Jurkat, Clone E6-1 (cell line): ENCODE results near the gene TEX261.
A peak's percentile ranks its signal among the peaks of the same experiment; 100 is the strongest.

Experiments used
- DNase-seq: peaks from one replicate; pipeline ENCODE4 v3.0.0-alpha.2; 2011; ENCODE audit warnings: low read depth, low spot score
- H3K4me3 ChIP-seq: 2 replicates; pipeline ENCODE4 v1.5.1; 2011; ENCODE audit warnings: mild to moderate bottlenecking, low read length, control low read depth, moderate library complexity

Gene TEX261

GRCh38 chr2:70962885-70963878 lies 31.5 kb downstream of the TEX261 start:
- no peak for DNase-seq
- H3K4me3 ChIP-seq = no peak overlapping the region

DNA sequence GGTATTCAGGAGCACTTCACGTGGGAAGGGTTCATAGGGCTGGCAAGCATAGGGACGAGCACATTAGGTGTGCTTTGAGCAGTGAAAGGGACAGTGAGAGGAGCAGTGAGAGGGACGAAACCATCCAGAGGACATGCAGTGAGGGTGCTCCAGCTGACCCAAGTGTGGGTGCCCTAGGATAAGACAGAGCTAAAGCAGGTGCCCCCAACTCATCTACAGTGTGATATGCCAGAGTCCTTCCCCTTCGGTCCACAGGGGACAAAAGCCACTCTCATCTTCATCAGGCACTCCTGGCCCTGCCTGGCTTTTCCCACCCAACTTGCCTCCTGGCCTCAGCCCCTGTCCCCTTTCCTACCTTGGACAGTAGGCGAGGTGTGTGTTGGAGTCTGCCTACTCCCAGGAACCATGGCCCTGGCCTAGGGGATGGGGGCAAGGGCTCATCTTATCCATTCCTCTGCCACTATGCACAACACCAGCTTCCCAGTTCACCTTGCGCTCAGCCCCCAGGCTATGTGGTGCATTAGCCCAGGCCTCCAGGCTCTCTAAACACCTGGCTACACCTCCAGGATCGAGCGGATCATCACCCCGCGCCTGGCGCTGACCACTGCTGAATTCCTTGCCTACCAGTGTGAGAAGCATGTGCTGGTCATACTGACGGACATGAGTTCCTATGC lies 32.3 kb downstream of the TEX261 start:
- no peak for DNase-seq

GRCh38 chr2:70961648-70961994 lies 33.1 kb downstream of the TEX261 start:
- no peak overlapping the region for H3K4me3 ChIP-seq
- no peak for DNase-seq

More for the DNA sequence above, 32.3 kb downstream of the TEX261 start:
- no peak overlapping the region for H3K4me3 ChIP-seq

GRCh38 chr2:70960833-70961647 lies 33.6 kb downstream of the TEX261 start:
- DNase-seq = no peak

GRCh38 chr2:70959851-70960832 lies 34.5 kb downstream of the TEX261 start:
- DNase-seq = no peak
- H3K4me3 ChIP-seq = no peak overlapping the region

More at GRCh38 chr2:70960833-70961647, 33.6 kb downstream of the TEX261 start:
- H3K4me3 ChIP-seq = no peak overlapping the region

DNA sequence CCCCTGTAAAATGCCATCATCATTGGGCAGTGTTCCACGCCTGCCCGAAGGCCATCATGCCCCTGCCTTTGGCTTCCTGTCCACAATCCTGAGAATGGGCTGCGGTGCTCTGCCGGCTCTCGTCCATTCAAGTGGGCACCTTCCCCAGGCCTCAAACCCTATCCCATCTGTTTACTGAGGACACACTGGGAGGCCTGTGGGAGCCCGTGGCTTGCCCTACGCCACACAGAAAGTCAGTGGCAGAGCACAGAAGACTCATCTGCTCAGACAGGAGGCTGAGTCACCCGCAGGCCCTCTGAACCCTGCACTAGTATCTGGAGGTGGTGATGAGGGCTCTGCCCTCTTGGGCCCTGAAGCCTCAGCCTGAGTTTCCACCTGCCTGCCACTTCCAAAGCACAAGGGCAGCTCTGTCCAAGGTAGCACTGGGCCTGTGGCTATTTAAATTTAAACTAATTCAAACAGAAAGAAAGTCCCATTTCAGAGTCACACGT lies 35.4 kb downstream of the TEX261 start:
- no peak for DNase-seq
- no peak overlapping the region for H3K4me3 ChIP-seq

DNA sequence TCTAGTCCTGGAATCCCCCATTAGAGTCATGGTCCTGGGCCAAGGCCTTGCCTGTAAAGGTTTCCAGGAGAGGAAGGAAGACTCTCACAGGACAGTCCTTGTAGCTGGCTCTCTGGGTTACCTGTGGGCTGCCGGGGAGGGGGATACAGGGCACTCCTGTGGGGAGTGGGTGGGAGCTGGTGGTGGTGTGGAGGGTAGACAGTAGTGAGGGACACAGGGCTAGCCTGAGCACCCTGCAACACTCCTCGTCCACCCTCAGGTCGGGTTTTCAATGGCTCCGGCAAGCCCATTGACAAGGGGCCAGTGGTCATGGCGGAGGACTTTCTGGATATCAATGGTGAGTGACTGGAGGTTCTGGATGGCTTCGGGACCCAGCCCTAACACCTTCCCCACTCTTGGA lies 35.9 kb downstream of the TEX261 start:
- DNase-seq = no peak
- no peak overlapping the region for H3K4me3 ChIP-seq

DNA sequence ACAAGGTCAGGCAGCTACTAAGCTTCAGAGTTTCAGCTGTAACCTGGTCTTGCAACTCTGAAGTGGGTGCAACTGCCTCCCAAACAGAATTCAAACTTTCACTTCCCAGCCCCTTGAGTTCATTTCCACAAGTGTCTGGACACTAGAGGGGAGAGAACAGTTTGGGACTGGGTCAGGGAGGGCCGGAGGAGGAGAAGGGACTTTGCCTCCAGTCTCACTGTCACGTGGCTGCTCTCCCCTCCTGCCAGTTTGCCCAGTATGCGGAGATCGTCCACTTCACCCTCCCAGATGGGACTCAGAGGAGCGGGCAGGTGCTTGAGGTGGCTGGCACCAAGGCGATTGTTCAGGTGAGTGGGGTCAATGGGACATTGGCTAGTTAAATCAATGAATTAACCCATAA lies 36.9 kb downstream of the TEX261 start:
- no peak overlapping the region for H3K4me3 ChIP-seq
- DNase-seq = no peak

GRCh38 chr2:70956141-70956540 lies 38.5 kb downstream of the TEX261 start:
- no peak overlapping the region for H3K4me3 ChIP-seq
- DNase-seq = no peak

- no peak overlapping the region for H3K4me3 ChIP-seq
- DNase-seq = no peak
Observed at GRCh38 chr2:70954886-70955285, 39.8 kb downstream of the TEX261 start.

DNA sequence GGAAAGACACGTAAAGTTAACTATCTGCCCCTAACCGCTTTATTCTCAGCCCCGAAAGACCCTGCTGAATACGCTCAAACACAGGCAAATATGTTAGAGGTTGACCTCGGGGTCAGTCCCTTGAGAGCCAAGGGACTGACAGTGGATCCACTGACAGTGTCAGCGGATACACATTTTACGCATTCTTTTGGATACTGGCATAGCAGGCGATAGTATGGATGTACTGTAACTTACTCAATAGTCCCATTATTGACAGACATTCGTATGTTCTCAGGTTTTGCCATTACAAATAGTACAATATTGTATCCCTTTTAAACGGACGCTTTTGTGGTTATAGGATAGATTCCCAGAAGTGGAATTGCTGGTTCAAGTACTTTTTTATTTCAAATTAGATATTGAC lies 45.6 kb downstream of the TEX261 start:
- no peak for DNase-seq
- no peak overlapping the region for H3K4me3 ChIP-seq

DNA sequence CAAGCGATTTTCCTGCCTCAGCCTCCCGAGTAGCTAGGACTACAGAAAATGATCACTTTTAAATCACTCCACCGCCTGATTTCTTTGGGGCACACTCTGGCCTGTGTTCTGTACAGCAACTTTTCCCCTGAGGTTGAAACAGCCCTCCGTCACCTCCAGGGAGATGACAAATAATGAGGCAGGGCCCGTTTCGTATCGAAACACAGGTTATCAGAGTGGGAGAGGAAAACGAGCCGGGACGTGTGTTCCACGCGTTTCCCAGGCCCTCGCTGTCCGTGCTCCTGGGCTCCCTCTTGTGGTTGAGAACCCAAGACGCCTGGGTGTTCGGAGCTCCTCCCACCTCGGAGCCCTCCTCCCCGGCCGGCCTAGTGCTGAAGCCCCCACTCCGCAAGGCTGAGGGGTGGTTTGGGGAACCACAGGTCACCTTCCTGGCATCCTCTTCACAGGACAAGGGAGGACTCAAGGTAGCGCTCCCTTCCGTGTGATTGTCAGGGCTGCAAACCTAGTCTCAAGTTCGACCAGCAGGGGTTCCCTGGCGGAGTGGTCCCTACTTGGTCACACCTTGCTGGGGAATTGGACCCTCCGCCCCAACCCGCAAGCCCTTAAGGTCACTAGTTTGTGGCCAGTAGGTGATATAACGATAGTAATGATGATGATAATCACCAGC lies 46.2 kb downstream of the TEX261 start:
- H3K4me3 ChIP-seq = peak overlapping the region; percentile 72
- peak; percentile 72 for DNase-seq

DNA sequence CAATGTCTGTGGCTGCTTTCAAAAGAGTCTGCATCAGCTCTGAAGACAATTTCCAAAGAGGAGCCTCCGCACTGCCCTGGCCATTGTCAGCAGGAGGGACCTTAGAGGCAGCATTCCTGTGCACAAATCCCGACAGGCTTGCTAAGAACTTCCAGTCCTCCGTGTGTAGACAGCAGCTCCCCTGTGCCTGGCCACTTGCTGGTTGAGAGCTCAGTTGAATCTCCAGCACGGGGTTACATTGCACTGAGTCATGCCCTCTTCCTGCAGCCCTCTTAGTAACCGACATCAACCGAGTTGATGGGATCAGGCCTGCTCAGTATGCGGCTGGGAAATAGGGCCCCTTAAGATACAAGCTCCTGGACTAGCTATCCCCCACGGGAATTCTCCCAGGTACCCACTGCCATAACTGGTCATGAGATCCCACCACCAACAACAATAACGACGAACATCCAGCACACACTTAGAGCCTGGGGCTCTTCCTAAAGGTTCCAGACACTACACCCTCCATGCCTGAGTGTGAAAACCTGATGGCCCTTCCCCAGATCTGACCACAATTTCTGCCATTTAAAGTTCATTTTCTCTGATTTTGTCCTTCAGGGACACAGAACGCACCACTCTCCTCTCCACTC lies 47.0 kb downstream of the TEX261 start:
- peak overlapping the region; percentile 72 for H3K4me3 ChIP-seq
- peak; percentile 37 for DNase-seq

- DNase-seq = peak; percentile 70
Observed at GRCh38 chr2:70946832-70947442, 47.7 kb downstream of the TEX261 start.

DNA sequence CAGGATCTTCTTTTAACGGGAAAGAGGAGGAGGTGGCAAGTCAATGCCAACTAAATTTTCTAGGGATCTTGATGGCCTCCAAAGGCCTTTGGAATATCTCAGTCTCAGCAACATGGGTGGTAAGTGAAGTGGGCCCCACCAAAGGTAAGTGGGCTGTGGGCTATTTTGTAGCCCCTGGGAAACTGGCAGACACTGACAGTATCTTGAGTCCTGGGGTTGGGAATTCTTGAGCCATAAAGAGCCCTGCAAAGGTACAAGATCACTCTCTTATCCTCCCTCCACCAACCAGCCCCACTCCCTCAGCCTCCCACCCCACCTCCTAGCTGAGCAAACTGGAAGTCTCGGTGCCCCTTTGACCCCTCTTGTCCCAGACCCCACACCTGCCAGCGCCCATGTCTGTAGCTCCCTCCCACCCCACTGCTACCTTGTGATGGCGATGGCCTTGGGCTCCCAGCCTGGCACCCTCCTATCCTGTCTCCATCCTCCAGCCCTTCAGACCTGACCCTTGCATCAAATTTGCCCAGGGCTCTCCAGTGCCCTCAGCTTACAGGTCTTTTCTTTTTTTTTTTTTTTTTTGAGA lies 50.5 kb downstream of the TEX261 start:
- DNase-seq = no peak
- H3K4me3 ChIP-seq = no peak overlapping the region

More at GRCh38 chr2:70946832-70947442, 47.7 kb downstream of the TEX261 start:
- H3K4me3 ChIP-seq = peak overlapping the region; percentile 72

- DNase-seq = no peak
- H3K4me3 ChIP-seq = no peak overlapping the region
Observed at GRCh38 chr2:70943205-70943871, 51.3 kb downstream of the TEX261 start.
